COLO829 (cell line): ENCODE results near the gene SH3GL3.

Experiments used
- DNase-seq: peaks from one replicate; pipeline ENCODE4 v3.0.0; 2012; ENCODE audit warnings: low spot score

SH3GL3 gene

GRCh38 chr15:83616840-83617239, 169.7 kb downstream of the SH3GL3 start:
- no peak for DNase-seq

- no peak for DNase-seq
Observed at GRCh38 chr15:83626171-83626802, 179.1 kb downstream of the SH3GL3 start.

- DNase-seq = no peak
Observed at GRCh38 chr15:83631534-83631933, 184.4 kb downstream of the SH3GL3 start.

- no peak for DNase-seq
Observed at GRCh38 chr15:83643201-83643600, 196.1 kb downstream of the SH3GL3 start.

GRCh38 chr15:83644439-83644838, 197.3 kb downstream of the SH3GL3 start:
- no peak for DNase-seq

- no peak for DNase-seq
Observed at GRCh38 chr15:83650831-83651230, 203.7 kb downstream of the SH3GL3 start.

- no peak for DNase-seq
Observed at GRCh38 chr15:83651541-83651940, 204.4 kb downstream of the SH3GL3 start.

- no peak for DNase-seq
Observed at GRCh38 chr15:83652626-83653204, 205.6 kb downstream of the SH3GL3 start.

GRCh38 chr15:83653288-83653638, 206.1 kb downstream of the SH3GL3 start:
- DNase-seq = no peak

GRCh38 chr15:83653639-83654378, 206.7 kb downstream of the SH3GL3 start, which contains the start of gene ADAMTSL3:
Gene ADAMTSL3 (plus strand): TSS chr15:83654123. CDS start chr15:83655762, 1,639 bp downstream.
- no peak for DNase-seq

GRCh38 chr15:83654379-83655236, 207.5 kb downstream of the SH3GL3 start:
- no peak for DNase-seq

- DNase-seq = no peak
Observed at GRCh38 chr15:83655237-83655616, 208.1 kb downstream of the SH3GL3 start.

GRCh38 chr15:83656192-83656591, 209.1 kb downstream of the SH3GL3 start:
- no peak for DNase-seq

GRCh38 chr15:83656943-83657528, 209.9 kb downstream of the SH3GL3 start:
- no peak for DNase-seq

- DNase-seq = no peak
Observed at GRCh38 chr15:83657549-83657948, 210.4 kb downstream of the SH3GL3 start.

- no peak for DNase-seq
Observed at GRCh38 chr15:83658430-83659416, 211.6 kb downstream of the SH3GL3 start.

- no peak for DNase-seq
Observed at GRCh38 chr15:83659417-83659812, 212.3 kb downstream of the SH3GL3 start.

- DNase-seq = no peak
Observed at GRCh38 chr15:83665480-83665879, 218.3 kb downstream of the SH3GL3 start.
